HG02623 (cell line): ENCODE data around the gene PRSS53.
"Not testable (repeated sequence)": the region's sequence is repeated elsewhere in the genome, so short reads cannot be mapped to it uniquely, and the experiment has no call there.

Experiments
- ATAC-seq: cut with Tn5 transposase; IDR thresholded peaks from one replicate; pipeline ENCODE4 v1.9.1; 2021; ENCODE audit warnings: moderate library complexity; ENCODE audit not compliant: unreplicated experiment

PRSS53 gene

DNA sequence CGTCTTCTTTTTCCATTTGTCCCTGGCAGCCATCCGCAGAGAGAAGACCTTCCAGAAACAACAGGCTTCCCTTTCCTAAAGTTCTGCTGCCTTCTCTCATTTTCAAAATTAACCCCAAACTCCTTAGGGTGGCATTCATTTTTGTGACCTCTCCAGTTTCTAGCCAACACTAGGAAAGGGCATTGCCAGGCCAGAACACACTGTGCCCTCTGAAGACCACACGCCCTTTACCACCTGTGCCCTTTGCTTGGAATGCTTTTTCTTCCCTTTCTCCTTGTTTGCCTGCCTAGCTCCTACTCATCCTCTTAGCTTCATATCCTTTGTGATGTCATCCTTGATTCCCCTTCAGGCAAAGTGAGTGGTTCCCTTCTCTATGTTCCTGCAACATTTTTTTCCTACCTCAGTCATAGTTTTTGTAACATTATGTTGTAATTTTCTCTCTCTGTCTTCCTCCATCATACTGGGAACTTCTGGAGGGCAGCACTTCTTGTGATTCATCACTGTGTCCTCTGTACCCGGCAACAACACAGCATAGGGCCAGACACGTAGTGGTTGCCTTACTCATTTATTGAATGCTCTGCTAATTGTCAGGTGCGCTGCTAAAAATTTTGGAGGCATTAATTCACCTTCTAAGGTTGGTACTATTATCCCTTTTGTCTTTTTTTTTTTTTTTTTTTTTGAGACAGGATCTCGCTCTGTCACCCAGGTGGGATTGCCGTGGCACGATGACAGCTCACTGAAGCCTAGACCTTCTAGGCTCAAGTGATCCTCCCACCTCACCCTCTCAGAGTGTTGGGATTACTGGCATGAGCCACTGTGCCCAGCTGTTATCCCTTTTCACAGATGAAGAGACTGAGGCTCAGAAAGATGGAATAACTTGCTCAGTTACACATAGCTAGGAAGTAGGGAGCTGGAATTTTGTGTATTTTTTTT, 29.7 kb upstream of the PRSS53 start:
- ATAC-seq: no peak

DNA sequence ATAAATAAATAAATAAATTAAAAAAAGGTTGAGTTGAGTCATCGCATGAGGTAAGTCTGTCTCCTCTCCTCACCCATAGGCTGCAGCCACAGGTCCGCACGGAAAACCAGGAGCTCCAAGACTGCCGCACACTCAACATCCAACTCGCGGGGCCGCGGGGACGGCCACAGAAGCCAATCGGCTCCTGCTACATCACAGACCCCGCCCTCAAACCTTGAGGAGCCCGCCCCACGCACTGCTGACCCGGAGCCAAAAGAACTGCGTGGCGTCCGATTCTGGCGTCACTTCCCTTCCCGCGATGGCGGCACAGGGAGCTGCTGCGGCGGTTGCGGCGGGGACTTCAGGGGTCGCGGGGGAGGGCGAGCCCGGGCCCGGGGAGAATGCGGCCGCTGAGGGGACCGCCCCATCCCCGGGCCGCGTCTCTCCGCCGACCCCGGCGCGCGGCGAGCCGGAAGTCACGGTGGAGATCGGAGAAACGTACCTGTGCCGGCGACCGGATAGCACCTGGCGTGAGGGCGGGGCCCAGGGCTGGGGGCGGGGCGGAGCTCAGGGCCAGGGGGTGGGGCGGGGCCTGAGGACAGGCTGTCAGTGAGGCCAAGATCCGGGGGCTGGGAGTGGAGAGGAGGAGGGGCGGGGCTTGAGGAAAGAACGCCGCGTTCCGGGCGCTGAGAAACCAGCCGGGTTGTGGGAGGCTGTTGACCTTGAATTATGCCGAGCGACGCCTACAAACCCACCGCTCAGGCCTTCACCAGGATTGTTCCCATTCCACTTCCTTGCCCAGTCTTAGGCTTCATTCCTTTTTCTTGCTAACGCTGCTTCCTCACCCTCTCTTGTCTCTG, 28.9 kb upstream of the PRSS53 start, which contains the start of gene KAT8:
Gene KAT8 (plus strand): TSS at position 281 of the 839 bp plus-strand sequence. CDS start 18 bp downstream, at position 299.
- peak; percentile 84 for ATAC-seq

DNA sequence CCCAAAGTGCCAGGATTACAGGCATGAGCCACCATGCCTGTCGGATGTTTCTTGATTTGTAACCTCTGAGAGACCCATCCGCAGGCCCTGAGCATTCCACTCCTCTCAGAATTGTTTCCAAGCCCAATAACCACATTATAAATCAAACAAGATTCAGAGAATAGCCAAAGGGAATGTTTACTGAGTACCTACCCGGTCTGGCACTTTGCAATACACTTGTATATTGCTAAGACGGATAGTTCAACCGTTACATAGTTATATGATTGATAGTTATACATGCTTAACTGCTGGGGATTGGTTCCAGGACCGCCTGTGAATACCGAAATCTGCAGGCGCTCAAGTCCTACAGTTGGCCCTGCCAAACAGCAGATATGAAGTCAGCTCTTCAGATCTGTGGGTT, 25.7 kb upstream of the PRSS53 start:
- ATAC-seq: no peak

DNA sequence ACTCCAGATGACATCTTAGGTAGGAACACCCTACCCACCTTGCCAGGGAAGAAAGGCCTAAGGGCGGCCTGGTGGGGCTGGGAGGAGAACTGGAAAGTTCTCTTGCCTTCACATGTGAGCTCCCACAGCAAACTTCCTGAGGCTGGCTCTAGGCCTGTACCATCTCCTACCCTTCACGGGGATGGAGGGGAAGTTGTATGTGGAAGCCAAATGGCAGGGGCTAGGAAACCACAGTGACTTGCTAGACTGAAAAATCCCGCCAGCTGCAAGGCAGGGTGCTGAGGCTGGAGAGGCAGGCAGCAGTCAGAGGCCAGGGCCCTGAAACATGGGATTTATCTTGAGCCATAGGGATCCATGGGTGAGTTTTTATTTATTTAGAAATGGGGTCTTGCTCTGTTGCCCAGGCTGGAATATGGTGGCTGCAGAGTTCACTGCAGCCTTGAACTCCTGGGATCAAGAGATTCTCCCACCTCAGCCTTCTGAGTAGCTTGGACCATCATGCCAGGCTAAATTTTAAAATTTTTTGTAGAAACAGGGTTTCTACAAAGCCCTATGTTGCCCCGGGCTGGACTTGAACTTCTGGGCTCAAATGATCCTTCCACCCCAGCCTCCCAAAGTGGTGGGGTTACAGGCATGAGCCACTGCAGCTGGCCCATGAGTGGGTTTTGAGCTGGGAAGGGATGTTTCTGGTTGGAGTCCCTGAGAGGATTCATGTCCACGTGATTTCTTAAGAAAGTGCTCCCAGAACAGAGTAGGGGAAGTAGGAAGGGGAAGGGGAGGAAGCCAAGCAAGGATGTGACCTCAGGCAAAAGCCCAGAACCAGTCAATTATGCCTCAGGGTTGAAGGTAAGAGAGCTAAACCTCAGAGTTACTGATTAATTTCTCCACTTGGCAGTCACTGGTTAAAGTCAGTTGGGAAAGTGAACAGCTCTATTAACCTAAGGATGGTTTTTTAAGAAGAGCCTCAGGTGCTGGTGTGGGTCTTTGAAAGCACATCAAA, 24.7 kb upstream of the PRSS53 start:
- no peak for ATAC-seq

DNA sequence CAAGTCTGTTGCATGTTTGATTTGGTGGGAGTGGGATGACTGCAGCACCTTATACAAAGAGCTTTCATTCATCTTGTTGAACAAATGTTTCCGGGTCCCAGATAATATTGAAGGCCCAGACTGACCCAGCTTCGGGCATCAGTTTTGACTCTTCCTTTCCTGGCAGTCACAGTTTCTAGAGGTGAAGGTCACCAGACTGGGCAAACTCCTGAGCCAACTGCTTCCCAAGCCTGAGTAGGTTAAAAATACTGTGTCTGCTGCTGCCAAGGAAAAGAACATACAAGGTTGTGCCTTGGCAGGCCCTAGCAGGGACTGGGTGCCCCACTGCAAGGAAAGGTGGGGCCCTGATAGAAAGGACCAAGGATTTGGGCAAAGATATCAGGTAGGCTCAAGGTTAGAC, 24.0 kb upstream of the PRSS53 start:
- ATAC-seq: no peak

DNA sequence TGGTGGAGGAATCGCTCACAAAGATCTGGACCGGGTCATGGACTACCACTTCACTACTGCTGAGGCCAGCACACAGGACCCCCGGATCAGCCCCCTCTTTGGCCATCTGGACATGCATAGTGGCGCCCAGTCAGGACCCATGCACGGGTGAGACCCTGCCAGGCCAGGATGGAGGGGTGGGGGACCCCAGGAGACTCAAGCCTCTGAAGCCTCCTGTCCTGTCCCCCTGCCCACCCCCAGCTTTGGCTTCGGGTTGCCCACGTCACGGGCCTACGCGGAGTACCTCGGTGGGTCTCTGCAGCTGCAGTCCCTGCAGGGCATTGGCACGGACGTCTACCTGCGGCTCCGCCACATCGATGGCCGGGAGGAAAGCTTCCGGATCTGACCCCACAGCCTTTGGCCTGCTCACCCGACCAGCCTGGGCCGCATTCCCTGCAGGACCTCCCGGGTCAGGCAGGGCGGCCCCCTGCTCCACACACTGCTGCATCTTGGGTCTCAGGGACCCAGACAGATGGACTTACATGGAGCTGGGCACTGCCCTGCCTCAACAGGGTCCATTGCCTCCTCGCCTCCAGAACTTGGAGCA, 23.2 kb upstream of the PRSS53 start:
- no peak for ATAC-seq

DNA sequence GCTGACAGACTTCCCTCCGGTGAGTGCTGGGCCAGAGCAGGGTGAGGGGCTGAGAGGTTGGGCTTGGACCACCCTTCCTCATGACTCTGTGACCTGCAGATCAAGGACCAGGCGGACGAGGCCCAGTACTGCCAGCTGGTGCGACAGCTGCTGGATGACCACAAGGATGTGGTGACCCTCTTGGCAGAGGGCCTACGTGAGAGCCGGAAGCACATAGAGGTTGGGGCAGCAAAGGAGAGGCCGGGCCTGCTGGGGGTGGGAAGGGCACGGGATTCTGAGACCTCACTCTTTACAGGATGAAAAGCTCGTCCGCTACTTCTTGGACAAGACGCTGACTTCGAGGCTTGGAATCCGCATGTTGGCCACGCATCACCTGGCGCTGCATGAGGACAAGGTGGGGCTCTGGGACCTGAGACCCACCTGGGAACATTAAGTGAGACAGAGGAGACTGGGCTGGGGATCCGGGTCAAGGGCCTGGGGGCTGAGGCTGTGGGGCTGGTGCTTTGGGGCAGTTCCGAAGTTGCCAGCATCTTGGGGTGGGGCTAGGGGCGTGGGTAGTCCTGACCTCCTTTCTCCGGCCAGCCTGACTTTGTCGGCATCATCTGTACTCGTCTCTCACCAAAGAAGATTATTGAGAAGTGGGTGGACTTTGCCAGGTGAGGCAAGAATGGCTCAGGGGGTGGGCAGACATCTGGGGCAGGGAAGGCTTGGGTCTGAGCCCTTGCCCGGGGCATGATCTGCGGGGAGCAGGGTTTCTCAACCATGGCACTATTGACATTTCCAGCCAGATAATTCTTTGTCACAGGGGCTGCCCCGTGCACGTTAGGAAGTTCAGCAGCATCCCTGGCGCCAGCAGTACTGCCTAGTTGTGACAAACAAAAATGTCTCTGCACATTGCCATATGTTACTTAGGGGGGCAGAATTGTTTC, 21.6 kb upstream of the PRSS53 start:
- no peak for ATAC-seq

DNA sequence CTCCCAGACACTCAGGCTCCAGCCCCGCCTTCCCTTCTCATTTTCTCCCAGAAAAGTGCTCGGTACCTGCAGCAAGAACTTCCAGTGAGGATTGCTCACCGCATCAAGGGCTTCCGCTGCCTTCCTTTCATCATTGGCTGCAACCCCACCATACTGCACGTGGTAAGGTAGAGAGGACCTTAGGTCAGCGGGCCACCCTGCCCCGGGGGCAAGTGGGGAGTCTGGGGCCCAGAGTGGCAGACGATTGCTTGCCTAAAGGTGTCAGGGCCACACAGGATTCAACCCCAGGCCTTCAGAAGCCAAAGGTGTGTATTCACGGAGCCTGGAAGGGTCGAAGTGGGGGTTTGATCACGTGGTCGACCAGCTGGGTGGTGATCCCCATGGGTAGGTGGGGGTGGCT, 20.9 kb upstream of the PRSS53 start:
- ATAC-seq: no peak

DNA sequence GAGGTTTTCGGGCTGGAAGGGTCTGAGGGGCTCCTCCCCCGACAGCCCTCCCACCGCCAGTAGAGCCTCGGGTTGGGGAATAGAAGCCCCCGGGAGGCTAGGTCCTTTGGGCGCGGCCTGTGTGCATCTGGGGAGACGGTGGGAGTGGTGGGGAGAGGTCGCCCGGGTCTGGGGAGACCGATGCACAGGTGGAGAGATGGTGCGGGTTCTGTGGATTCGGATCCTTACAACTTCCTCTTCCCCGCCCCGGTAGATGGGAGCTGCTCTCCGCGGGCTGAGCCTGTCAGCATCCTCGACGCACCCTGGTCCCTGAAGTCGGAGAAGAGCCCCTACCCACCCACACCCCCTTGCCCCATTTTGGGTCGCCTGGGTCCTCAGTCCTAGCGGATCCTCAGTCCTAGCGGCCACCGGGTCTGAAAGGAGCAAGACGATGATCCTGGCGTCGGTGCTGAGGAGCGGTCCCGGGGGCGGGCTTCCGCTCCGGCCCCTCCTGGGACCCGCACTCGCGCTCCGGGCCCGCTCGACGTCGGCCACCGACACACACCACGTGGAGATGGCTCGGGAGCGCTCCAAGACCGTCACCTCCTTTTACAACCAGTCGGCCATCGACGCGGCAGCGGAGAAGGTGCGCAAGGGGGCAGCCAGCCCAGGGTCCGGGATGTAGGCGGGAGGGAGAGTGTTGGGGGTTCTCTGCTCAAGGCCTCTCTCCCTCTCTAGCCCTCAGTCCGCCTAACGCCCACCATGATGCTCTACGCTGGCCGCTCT, 20.2 kb upstream of the PRSS53 start:
- ATAC-seq: no peak

DNA sequence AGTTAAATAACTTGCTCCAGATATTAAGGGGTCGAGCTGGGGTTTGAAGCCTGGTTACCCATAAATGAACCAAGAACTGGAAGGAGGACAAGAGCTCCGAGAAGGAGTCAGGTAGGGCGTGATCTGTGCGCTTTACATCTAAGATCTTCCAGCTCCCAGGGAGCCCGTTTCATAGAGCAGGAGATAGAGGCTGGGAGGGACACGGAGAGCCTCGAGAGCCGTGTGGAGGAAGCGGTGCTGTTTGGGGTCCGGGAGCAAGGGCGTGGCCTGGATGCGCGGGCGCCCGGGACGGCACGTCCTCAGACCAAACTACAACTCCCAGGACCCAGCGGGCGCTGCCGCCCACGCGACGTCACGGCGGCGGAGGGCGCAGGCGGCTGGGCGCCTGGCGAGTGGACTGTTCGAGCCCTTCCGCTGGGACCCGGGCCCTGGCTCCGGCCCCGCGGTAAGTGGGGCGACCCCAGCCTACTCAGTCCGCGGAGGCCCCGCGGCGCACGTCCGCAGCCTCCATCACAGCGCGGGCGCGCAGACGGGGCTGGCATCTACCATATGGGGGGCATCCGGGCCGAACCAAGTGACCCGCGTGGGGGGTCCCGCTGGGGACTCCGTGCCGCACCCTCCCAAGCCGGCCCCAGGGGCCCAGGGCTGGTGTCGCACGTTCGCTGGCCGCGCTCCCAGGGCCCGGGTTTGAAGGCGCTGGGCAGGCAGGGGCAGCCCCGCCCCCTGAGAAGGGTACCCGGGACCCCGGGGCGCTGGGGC, 19.5 kb upstream of the PRSS53 start, which contains the start of gene BCKDK:
Gene BCKDK (plus strand): TSS at position 352 of the 759 bp plus-strand sequence. CDS start 838 bp downstream, outside the sequence.
- peak; percentile 78 for ATAC-seq

DNA sequence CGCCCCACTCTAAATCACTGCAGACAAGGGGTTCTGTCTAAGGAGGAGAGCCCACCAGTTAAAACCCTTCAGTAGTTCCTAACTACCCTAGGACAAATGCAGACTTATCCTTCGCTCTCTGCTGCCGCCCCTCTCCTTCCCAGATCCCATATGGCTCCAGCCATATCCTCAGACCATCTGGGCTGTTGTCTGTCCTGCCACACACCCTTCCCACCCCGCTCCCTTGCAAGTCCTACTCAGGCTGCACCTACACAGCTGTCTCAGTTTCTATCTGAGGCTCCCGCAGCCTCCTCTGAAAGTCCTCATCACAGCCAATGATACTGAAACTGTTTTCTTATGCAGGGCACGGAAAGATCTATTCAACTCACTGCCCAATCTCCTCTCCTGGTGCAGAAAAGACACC, 18.7 kb upstream of the PRSS53 start:
- ATAC-seq: no peak

DNA sequence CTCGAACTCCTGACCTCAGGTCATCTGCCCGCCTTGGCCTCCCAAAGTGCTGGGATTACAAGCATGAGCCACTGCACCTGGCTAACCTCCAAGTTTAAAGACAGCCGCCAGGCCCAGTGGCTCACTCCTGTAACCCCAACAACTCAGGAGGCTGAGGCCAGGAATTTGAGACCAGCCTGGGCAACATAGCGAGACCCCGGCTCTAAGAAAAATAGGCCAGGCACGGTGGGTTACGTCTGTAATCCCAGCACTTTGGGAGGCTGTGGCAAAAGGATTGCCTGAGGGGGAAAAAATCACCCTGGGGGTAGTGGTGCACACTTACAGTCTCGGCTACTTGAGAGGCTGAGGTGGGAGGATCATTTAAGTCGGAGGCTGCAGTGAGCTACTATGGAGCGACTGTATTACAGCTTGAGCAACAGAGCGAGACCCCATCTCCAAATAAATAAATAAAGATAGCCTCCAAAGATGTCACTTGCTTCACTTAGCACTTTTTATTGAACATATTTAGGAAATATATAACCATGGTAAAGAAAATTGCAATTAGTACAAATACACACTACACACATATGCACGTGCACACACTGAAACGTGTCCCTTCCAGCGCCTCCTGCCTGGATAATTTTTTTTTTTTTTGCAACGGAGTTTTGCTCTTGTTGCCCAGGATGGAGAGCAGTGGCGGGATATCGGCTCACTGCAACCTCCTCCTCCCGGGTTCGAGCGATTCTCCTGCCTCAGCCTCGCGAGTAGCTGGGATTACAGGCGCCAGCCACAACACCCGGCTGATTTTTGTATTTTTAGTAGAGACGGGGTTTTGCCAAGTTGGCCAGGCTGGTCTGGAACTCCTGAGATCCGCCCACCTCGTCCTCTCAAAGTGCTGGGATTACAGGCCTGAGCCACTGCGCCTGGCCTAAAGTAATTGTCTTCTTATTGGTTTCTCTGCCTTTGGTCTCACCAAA, 18.0 kb upstream of the PRSS53 start:
- ATAC-seq: no peak

DNA sequence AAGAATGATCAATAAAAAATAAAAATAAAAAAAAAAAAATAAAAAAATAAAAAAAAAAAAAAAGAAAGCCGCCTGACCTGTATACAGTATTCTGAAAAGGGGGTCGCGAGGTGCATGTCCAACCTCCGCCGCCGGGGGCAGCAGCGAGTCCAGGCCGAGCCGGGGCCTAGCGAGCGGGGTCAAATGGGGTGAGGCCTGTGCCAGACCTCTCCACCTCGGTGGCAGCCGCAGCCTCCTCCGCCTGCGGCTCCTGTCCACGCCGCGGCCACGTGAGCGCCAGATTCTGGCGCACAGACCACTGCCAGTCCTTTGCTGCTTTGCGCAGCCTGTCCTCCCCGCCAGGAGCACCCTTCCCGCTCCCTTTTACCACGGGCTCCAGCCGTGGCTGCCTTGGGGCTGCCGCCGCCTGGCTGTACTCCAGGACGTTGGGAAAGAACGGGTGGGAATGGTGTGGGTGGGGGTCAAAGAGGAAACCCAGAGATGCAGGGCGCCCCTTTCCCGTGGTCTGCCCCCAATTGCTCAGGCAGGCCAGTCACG, 17.0 kb upstream of the PRSS53 start:
- ATAC-seq: no peak

DNA sequence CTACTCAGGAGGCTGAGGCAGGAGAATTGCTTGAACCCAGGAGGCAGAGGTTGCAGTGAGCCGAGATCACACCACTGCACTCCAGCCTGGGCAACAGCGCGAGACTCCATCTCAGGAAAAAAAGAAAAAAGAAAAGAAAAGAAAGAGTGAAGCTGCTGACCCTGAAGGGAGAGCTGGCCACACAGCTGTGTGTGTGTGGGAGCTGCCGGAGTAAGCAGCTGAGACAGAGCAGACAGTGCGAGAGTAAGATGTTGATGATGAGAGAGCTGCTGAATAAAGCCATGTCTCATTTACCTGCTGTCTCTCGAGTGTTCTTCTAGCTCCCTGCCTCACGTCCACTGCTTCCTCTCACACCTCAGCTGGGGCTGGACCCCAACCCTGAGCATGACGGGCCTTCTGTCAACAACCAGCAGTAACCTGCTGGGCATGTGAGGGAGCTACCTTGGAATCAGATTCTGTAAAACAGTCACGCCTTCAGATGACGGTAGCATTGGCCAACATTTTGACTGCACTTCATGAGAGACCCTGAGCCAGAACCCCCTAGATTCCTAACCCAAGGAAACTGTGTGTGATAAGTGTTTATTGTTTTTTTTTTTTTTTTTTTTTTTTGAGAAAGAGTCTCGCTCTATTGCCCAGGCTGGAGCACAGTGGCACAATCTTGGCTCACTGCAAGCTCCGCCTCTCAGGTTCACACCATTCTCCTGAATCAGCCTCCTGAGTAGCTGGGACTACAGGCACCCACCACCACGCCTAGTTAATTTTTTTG, 12.3 kb upstream of the PRSS53 start:
- not testable (repeated sequence) for ATAC-seq

DNA sequence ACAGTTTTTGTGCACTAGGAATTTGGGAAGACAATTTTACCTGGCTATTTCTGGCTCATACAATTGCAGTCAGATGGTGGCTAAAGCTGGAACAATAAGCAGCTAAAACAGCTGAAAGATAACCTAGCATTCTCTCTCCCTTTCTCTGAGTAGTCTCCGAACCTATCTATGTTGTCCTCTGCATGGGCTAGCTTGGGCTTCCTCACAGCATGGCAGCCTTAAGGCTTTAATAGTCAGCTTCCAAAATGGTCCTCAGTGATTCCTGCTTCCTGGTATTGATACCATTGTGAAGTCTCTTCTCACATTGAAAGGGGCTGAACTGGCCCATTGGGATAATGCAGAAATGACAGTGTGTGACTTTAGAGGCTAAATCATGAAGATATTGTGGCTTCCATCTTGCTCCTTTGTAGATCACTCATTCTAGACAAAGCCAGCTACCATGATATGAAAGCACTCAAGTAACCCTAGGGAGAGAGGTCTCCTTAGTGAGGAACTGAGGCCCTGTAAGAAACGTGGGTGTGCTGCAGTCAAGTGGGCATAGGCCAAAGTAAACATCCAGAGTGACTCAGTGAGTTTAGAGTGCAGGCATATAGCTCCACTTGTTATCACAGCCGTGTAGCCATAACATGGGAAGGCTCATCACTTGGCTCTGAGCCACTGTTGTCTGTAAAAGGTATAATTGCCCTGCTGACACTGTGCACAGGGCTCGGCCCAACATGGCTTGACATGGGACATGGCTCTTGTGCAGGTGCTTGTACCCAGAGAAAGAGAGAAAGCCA, 11.3 kb upstream of the PRSS53 start:
- ATAC-seq: no peak
